WTC11 (cell line): ENCODE results near the gene HDAC7. TPM values are rescaled to one million over a fixed set of nuclear protein-coding genes. Genes with fewer than 3 reads are reported as not detected.

Experiments used
- ATAC-seq: fragments of 200-7000 bp; cut with Tn5 transposase; 2 replicates; pipeline ENCODE4 v1.10.0; 2021; ENCODE audit warnings: mild to moderate bottlenecking, moderate library complexity
- CTCF ChIA-PET: fragments of 300-600 bp; sonication (Branson Sonifier 250); formaldehyde crosslinking; loops from one replicate; lab custom pipeline; 2021; ENCODE audit warnings: antibody characterized with exemption; lab: Charles Lee
- POLR2A ChIA-PET: fragments of 350-600 bp; sonication (Branson Sonifier 250); formaldehyde crosslinking; loops from one replicate; lab custom pipeline; 2021; ENCODE audit warnings: antibody characterized with exemption; lab: Charles Lee
- DNase-seq: peaks from one replicate; pipeline ENCODE4 v3.0.0; 2021; ENCODE audit warnings: low spot score
- H3K27ac Mint-ChIP-seq: 2 replicates; pipeline ENCODE4 v1.8.0; 2021; ENCODE audit warnings: mixed read lengths
- H3K27me3 Mint-ChIP-seq: 2 replicates; pipeline ENCODE4 v1.8.0; 2021; ENCODE audit warnings: low read depth, mild to moderate bottlenecking, moderate library complexity, mixed read lengths
- H3K36me3 Mint-ChIP-seq: 2 replicates; pipeline ENCODE4 v1.8.0; 2021; ENCODE audit warnings: mixed read lengths
- H3K4me1 Mint-ChIP-seq: 2 replicates; pipeline ENCODE4 v1.8.0; 2022; ENCODE audit warnings: mixed read lengths
- H3K4me3 Mint-ChIP-seq: 2 replicates; pipeline ENCODE4 v1.8.0; 2021; ENCODE audit warnings: mild to moderate bottlenecking, moderate library complexity, mixed read lengths
- H3K9me3 Mint-ChIP-seq: 2 replicates; pipeline ENCODE4 v1.8.0; 2021; ENCODE audit warnings: mixed read lengths
- AR ChIP-seq: fragments of 250-450 bp; sonication (Bioruptor Pico); IDR thresholded peaks from 2 replicates; pipeline ENCODE4 v1.9.0; 2021; ENCODE audit warnings: mild to moderate bottlenecking
- ATF1 ChIP-seq: sonication (generic); formaldehyde crosslinking; IDR thresholded peaks from 2 replicates; pipeline ENCODE4 v1.8.1; 2023; ENCODE audit warnings: mild to moderate bottlenecking, moderate library complexity, missing genetic modification reagents
- CDX4 ChIP-seq: fragments of 250-450 bp; sonication (Bioruptor Pico); IDR thresholded peaks from 2 replicates; pipeline ENCODE4 v1.9.0; 2021; ENCODE audit warnings: moderate library complexity, mild to moderate bottlenecking, inconsistent platforms, borderline replicate concordance
- CTCF ChIP-seq: fragments of 200-600 bp; IDR thresholded peaks from 2 replicates; pipeline ENCODE4 v1.8.0; 2022; ENCODE audit warnings: antibody characterized with exemption
- E2F1 ChIP-seq: sonication (generic); formaldehyde crosslinking; IDR thresholded peaks from 2 replicates; pipeline ENCODE4 v1.8.0; 2022; ENCODE audit warnings: mild to moderate bottlenecking, missing genetic modification reagents
- E2F5 ChIP-seq: sonication (generic); formaldehyde crosslinking; IDR thresholded peaks from 2 replicates; pipeline ENCODE4 v1.8.1; 2022; ENCODE audit warnings: mild to moderate bottlenecking, moderate library complexity, missing genetic modification reagents
- GTF2I ChIP-seq: fragments of 250-450 bp; sonication (Bioruptor Pico); conservative IDR thresholded peaks from 2 replicates; pipeline ENCODE4 v1.4.0; 2021; ENCODE audit warnings: mild to moderate bottlenecking
- HMGXB4 ChIP-seq: sonication (generic); formaldehyde crosslinking; IDR thresholded peaks from 2 replicates; pipeline ENCODE4 v1.8.1; 2023; ENCODE audit warnings: mild to moderate bottlenecking, moderate library complexity, missing genetic modification reagents
- MAX ChIP-seq: sonication (generic); formaldehyde crosslinking; IDR thresholded peaks from 2 replicates; pipeline ENCODE4 v1.8.0; 2022; ENCODE audit warnings: mild to moderate bottlenecking, missing genetic modification reagents
- NFYB ChIP-seq: sonication (generic); formaldehyde crosslinking; conservative IDR thresholded peaks from 2 replicates; pipeline ENCODE4 v1.8.0; 2022; ENCODE audit warnings: low read depth, missing genetic modification reagents
- PREB ChIP-seq: sonication (generic); formaldehyde crosslinking; IDR thresholded peaks from 2 replicates; pipeline ENCODE4 v1.8.1; 2022; ENCODE audit warnings: mild to moderate bottlenecking, missing genetic modification reagents, moderate library complexity, borderline replicate concordance
- PRRX2 ChIP-seq: fragments of 250-450 bp; sonication (Bioruptor Pico); IDR thresholded peaks from 2 replicates; pipeline ENCODE4 v1.8.0; 2021; ENCODE audit warnings: mild to moderate bottlenecking
- SMAD3 ChIP-seq: sonication (generic); formaldehyde crosslinking; IDR thresholded peaks from 2 replicates; pipeline ENCODE4 v1.8.0; 2022; ENCODE audit warnings: missing genetic modification reagents, mild to moderate bottlenecking, borderline replicate concordance
- TEAD4 ChIP-seq: sonication (generic); formaldehyde crosslinking; IDR thresholded peaks from 2 replicates; pipeline ENCODE4 v1.8.0; 2022; ENCODE audit warnings: mild to moderate bottlenecking, missing genetic modification reagents
- ZBTB21 ChIP-seq: sonication (generic); formaldehyde crosslinking; IDR thresholded peaks from 2 replicates; pipeline ENCODE4 v1.8.1; 2023; ENCODE audit warnings: mild to moderate bottlenecking, missing genetic modification reagents, borderline replicate concordance
- ZNF232 ChIP-seq: sonication (generic); formaldehyde crosslinking; IDR thresholded peaks from 2 replicates; pipeline ENCODE4 v1.8.0; 2022; ENCODE audit warnings: mild to moderate bottlenecking, missing genetic modification reagents
- ZNF263 ChIP-seq: sonication (generic); formaldehyde crosslinking; IDR thresholded peaks from 2 replicates; pipeline ENCODE4 v1.8.1; 2022; ENCODE audit warnings: low read depth, mild to moderate bottlenecking, moderate library complexity, missing genetic modification reagents
- ZNF396 ChIP-seq: fragments of 250-450 bp; sonication (Bioruptor Pico); IDR thresholded peaks from 2 replicates; pipeline ENCODE4 v1.8.0; 2021; ENCODE audit warnings: mild to moderate bottlenecking, moderate library complexity, borderline replicate concordance
- ZNF423 ChIP-seq: fragments of 250-450 bp; sonication (Bioruptor Pico); IDR thresholded peaks from 2 replicates; pipeline ENCODE4 v2.1.2; 2022; ENCODE audit warnings: mild to moderate bottlenecking, moderate library complexity
- ZNF671 ChIP-seq: fragments of 250-450 bp; sonication (Bioruptor Pico); IDR thresholded peaks from 2 replicates; pipeline ENCODE4 v1.8.0; 2021; ENCODE audit warnings: mild to moderate bottlenecking
- total RNA-seq: library from RNA; stranded (reverse); gene quantifications from 3 replicates; pipeline ENCODE4 v1.2.3, GENCODE V29; 2021

The HDAC7 gene
- total RNA-seq, 1 experiment from 2014 or later = 111 TPM

- TF ChIP-seq ZBTB21 (CRISPR knock-in tag) (no peak), CDX4 (CRISPR knock-in tag) (no peak), HMGXB4 (CRISPR knock-in tag) (no peak), GTF2I (CRISPR knock-in tag) (no peak), PREB (CRISPR knock-in tag) (no peak), ZNF423 (CRISPR knock-in tag) (no peak), SMAD3 (CRISPR knock-in tag) (no peak), PRRX2 (CRISPR knock-in tag) (no peak), ZNF671 (CRISPR knock-in tag) (no peak), ATF1 (no peak), CTCF (no peak), ZNF232 (CRISPR knock-in tag) (no peak), ZNF396 (CRISPR knock-in tag) (no peak), MAX (CRISPR knock-in tag) (no peak), E2F1 (no peak), AR (CRISPR knock-in tag) (no peak), E2F5 (CRISPR knock-in tag) (no peak), NFYB (CRISPR knock-in tag) (no peak), TEAD4 (CRISPR knock-in tag) (no peak), ZNF263 (CRISPR knock-in tag) (no peak)
- H3K4me3 Mint-ChIP-seq = no peak overlapping the region
- CTCF ChIA-PET = interaction anchor here (2.3 to 8.8 kb wide), 4 partner anchors 13 to 71 kb away, joined by 8 to 99 read pairs (median 63); no protein-coding TSS in a partner anchor
Observed at GRCh38 chr12:47814539-47815170, 5.0 kb downstream of the HDAC7 start.

More at GRCh38 chr12:47814539-47815170, 5.0 kb downstream of the HDAC7 start:
- DNase-seq (no peak), ATAC-seq (no peak)
- H3K27me3 Mint-ChIP-seq = no peaks in the 10 kb centered on the region
- H3K9me3 Mint-ChIP-seq = no peaks in the 10 kb centered on the region
- H3K36me3 Mint-ChIP-seq = no peaks in the 10 kb centered on the region; the same call in 1 of the 2 replicates
- POLR2A ChIA-PET = interaction anchor here (2.7 kb wide), 1 partner anchor 14 kb away, joined by 14 read pairs; no protein-coding TSS in a partner anchor
- peak overlapping the region; percentile 98 for H3K27ac Mint-ChIP-seq
- H3K4me1 Mint-ChIP-seq = peaks cover 76% of the 10 kb centered on the region
